K562 (cell line): ENCODE results near the gene RNF213. TPM values are rescaled to one million over a fixed set of nuclear protein-coding genes. Genes with fewer than 3 reads are reported as not detected.

Experiments
- FIP1L1 ChIP-seq: fragments of 200-400 bp; formaldehyde crosslinking; IDR thresholded peaks from 2 replicates; pipeline ENCODE4 v1.6.1; 2018; ENCODE audit warnings: mild to moderate bottlenecking, low read depth, low read length; ENCODE audit not compliant: poor library complexity, severe bottlenecking
- FOXJ2 ChIP-seq: fragments of 200-800 bp; sonication (Bioruptor generic); IDR thresholded peaks from 2 replicates; pipeline ENCODE4 v1.6.1; 2016; ENCODE audit warnings: missing genetic modification characterization, missing compliant biosample characterization
- HDAC3 ChIP-seq: fragments of 450-650 bp; IDR thresholded peaks from 2 replicates; pipeline ENCODE4 v1.6.1; 2018; ENCODE audit warnings: borderline replicate concordance, mild to moderate bottlenecking, moderate library complexity; ENCODE audit not compliant: partially characterized antibody
- HMG20A ChIP-seq: fragments of 450-650 bp; formaldehyde crosslinking; conservative IDR thresholded peaks from 2 replicates; pipeline ENCODE4 v1.4.0; 2020; ENCODE audit warnings: mild to moderate bottlenecking, mixed read lengths
- L3MBTL2 ChIP-seq: fragments of 450-650 bp; IDR thresholded peaks from 2 replicates; pipeline ENCODE4 v1.6.1; 2016; ENCODE audit warnings: mild to moderate bottlenecking, moderate library complexity
- MCM7 ChIP-seq, 2 experiments: fragments of 450-650 bp; IDR thresholded peaks; 2 replicates each; pipeline ENCODE4 v1.6.1; 2016 to 2018
- MYC ChIP-seq, 2 experiments: fragments of 250-450 bp in 1 of 2; sonication (Bioruptor Pico) in 1 of 2; IDR thresholded peaks; 2 replicates each; pipeline versions ENCODE4 v1.5.1 to v1.6.1; 2012 to 2021; ENCODE audit warnings: low read depth in 2 of 2, borderline replicate concordance in 1 of 2, improper control_type of control experiment in 1 of 2, low read length in 1 of 2, mild to moderate bottlenecking in 1 of 2, moderate library complexity in 1 of 2
- NCOA6 ChIP-seq: fragments of 450-650 bp; IDR thresholded peaks from 2 replicates; pipeline ENCODE4 v1.6.1; 2017; ENCODE audit warnings: mild to moderate bottlenecking
- NFE2 ChIP-seq: IDR thresholded peaks from 2 replicates; pipeline ENCODE4 v1.6.1; 2014; ENCODE audit warnings: antibody characterized with exemption, low read depth
- RUNX1 ChIP-seq: sonication (generic); IDR thresholded peaks from 2 replicates; pipeline ENCODE4 v1.6.1; 2016; ENCODE audit warnings: antibody characterized with exemption, low read depth
- SRSF3 ChIP-seq: fragments of 200-400 bp; formaldehyde crosslinking; IDR thresholded peaks from 2 replicates; pipeline ENCODE4 v1.6.1; 2016; ENCODE audit warnings: mild to moderate bottlenecking, low read length, moderate library complexity; ENCODE audit not compliant: insufficient read depth
- polyA plus RNA-seq, 8 experiments: library from polyadenylated mRNA; depleted of rRNA in 4 of 8; stranded (reverse) in 5 of 8; unstranded in 3 of 8; fragments of >200 nt; fragmentation: Nextera tagmentation in 2 of 8; fragmentation: Illumina TruSeq in 1 of 8; extraction: Ambion mirVana in 2 of 8; extraction: Trizol in 1 of 8; gene quantifications; 2 replicates each; pipeline versions ENCODE4 v1.2.1 to v1.2.3, GENCODE V29; 2011 to 2014; ENCODE audit warnings: inconsistent platforms in 1 of 8, missing spikeins in 1 of 8
- total RNA-seq, 7 experiments: library from RNA; depleted of rRNA in 6 of 7; stranded (reverse); fragments of >200 nt in 6 of 7; fragmentation: Illumina TruSeq in 2 of 7; extraction: Trizol in 2 of 7; gene quantifications; 2 replicates each; pipeline versions ENCODE4 v1.2.1 to v1.2.3, GENCODE V29; 2011 to 2021; ENCODE audit warnings: low replicate concordance in 1 of 7
- TF ChIP-seq, protein P1 (sequence below), 2 experiments: fragments of 450-650 bp in 1 of 2; sonication (generic) in 1 of 2; formaldehyde crosslinking in 1 of 2; IDR thresholded peaks; 2 replicates each; pipeline versions ENCODE4 v1.7.1 to v1.9.0; 2016 to 2022; ENCODE audit warnings: inconsistent platforms in 1 of 2, mild to moderate bottlenecking in 1 of 2, missing genetic modification reagents in 1 of 2
- TF ChIP-seq, protein P2 (sequence below): fragments of 450-650 bp; IDR thresholded peaks from 2 replicates; pipeline ENCODE4 v1.6.1; 2014; ENCODE audit warnings: low read depth, mild to moderate bottlenecking, moderate library complexity, borderline replicate concordance
- TF ChIP-seq, protein P3 (sequence below): fragments of 250-450 bp; sonication (Bioruptor Pico); IDR thresholded peaks from 2 replicates; pipeline ENCODE4 v1.4.0; 2020; ENCODE audit warnings: mild to moderate bottlenecking, moderate library complexity, borderline replicate concordance

Gene RNF213
- total and polyA plus RNA-seq, 9 of the 15 experiments (the other 6 are each of a cell fraction or from before 2014, with no cell fraction given) = 5.3 to 33.6 (median 17.9) TPM

DNA sequence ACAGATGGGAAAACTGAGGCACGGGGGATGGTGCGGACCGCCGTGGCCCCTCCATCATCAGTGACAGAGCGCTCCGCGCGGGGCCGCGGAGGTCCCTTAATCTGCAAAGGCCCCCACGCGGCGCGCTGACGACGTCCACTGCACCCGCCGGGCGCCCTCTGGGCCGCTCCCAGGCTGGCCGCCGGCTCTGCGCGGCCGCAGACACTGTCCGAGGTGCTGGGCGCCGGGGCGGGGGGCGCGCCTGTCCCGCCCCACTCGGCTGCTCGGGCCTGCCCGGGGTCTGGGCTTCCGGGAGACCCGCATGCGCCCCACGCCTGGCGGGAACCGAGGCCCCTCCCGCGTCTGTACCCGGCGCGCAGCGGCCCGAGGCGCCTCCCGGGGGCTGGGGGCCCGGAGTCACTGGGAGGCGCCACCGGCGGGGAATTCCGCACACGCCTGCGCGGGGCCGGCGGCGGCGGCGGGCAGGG is 550 bp upstream of the RNF213 start (continued):
- TF ChIP-seq, protein P1, sequence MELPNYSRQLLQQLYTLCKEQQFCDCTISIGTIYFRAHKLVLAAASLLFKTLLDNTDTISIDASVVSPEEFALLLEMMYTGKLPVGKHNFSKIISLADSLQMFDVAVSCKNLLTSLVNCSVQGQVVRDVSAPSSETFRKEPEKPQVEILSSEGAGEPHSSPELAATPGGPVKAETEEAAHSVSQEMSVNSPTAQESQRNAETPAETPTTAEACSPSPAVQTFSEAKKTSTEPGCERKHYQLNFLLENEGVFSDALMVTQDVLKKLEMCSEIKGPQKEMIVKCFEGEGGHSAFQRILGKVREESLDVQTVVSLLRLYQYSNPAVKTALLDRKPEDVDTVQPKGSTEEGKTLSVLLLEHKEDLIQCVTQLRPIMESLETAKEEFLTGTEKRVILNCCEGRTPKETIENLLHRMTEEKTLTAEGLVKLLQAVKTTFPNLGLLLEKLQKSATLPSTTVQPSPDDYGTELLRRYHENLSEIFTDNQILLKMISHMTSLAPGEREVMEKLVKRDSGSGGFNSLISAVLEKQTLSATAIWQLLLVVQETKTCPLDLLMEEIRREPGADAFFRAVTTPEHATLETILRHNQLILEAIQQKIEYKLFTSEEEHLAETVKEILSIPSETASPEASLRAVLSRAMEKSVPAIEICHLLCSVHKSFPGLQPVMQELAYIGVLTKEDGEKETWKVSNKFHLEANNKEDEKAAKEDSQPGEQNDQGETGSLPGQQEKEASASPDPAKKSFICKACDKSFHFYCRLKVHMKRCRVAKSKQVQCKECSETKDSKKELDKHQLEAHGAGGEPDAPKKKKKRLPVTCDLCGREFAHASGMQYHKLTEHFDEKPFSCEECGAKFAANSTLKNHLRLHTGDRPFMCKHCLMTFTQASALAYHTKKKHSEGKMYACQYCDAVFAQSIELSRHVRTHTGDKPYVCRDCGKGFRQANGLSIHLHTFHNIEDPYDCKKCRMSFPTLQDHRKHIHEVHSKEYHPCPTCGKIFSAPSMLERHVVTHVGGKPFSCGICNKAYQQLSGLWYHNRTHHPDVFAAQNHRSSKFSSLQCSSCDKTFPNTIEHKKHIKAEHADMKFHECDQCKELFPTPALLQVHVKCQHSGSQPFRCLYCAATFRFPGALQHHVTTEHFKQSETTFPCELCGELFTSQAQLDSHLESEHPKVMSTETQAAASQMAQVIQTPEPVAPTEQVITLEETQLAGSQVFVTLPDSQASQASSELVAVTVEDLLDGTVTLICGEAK (IDR thresholded peaks at IDR 0.05) = no peak
- TF ChIP-seq, protein P1 (CRISPR knock-in tag; IDR thresholded peaks at IDR 0.05) = no peak
- no peak for TF ChIP-seq FOXJ2 (tag)
- 0 out of 2 replicates have a peak, but pooled peaks have one; percentile 64 for TF ChIP-seq SRSF3
- TF ChIP-seq, protein P2, sequence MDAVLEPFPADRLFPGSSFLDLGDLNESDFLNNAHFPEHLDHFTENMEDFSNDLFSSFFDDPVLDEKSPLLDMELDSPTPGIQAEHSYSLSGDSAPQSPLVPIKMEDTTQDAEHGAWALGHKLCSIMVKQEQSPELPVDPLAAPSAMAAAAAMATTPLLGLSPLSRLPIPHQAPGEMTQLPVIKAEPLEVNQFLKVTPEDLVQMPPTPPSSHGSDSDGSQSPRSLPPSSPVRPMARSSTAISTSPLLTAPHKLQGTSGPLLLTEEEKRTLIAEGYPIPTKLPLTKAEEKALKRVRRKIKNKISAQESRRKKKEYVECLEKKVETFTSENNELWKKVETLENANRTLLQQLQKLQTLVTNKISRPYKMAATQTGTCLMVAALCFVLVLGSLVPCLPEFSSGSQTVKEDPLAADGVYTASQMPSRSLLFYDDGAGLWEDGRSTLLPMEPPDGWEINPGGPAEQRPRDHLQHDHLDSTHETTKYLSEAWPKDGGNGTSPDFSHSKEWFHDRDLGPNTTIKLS = peak; percentile 44; the same call in 1 of the 2 replicates
- TF ChIP-seq NFE2 = no peak
- no peak for TF ChIP-seq HDAC3
- no peak for TF ChIP-seq FIP1L1
- TF ChIP-seq, protein P3, sequence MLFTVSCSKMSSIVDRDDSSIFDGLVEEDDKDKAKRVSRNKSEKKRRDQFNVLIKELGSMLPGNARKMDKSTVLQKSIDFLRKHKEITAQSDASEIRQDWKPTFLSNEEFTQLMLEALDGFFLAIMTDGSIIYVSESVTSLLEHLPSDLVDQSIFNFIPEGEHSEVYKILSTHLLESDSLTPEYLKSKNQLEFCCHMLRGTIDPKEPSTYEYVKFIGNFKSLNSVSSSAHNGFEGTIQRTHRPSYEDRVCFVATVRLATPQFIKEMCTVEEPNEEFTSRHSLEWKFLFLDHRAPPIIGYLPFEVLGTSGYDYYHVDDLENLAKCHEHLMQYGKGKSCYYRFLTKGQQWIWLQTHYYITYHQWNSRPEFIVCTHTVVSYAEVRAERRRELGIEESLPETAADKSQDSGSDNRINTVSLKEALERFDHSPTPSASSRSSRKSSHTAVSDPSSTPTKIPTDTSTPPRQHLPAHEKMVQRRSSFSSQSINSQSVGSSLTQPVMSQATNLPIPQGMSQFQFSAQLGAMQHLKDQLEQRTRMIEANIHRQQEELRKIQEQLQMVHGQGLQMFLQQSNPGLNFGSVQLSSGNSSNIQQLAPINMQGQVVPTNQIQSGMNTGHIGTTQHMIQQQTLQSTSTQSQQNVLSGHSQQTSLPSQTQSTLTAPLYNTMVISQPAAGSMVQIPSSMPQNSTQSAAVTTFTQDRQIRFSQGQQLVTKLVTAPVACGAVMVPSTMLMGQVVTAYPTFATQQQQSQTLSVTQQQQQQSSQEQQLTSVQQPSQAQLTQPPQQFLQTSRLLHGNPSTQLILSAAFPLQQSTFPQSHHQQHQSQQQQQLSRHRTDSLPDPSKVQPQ (CRISPR knock-in tag) = no peak
- no peak for TF ChIP-seq RUNX1
- TF ChIP-seq L3MBTL2 = peak; percentile 93
- no peak for TF ChIP-seq NCOA6
- TF ChIP-seq HMG20A (CRISPR knock-in tag) = no peak
- peak; percentile 51; the same call in 1 of the 2 replicates for TF ChIP-seq MYC (IDR thresholded peaks at IDR 0.05; ENCODE audit: low read depth, low read length)
- no peak for TF ChIP-seq MYC (CRISPR knock-in tag; IDR thresholded peaks at IDR 0.05; ENCODE audit: borderline replicate concordance, low read depth)
- TF ChIP-seq MCM7 (IDR thresholded peaks at IDR 0.05) = no peak
